Measurements from ENCODE around the gene HMGB2.

HMGB2 gene
- 64.9 to 105 reads per million in 2 experiments for total RNA-seq

- peak; percentile 99 for DNase-seq (ENCODE audit: low read depth)
Observed at GRCh38 chr4:173334085-173334890, at the start of gene HMGB2. Gene HMGB2, minus strand, starts transcription at chr4:173334358. Its CDS starts 709 bp downstream, at chr4:173333649.

DNA sequence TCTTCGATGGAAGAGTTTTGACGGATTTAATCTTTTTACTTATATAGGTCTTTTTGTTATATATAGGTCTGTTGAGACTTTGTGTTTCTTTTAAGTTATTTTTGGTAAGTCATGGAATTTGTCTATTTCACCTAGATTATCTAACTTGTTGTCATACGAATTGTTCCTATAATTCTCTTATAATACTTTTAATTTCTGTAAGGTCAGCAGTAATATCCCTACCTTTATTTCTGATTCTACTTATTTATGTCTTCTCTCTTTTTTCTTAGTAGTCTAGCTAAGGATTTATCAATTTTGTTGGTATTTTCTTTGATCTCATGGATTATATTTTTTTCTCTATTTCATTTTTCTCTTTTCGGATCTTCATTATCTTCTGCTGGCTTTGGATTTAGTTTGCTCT, 48.2 kb upstream of the HMGB2 start:
- no peak for DNase-seq (ENCODE audit: low read depth)

DNA sequence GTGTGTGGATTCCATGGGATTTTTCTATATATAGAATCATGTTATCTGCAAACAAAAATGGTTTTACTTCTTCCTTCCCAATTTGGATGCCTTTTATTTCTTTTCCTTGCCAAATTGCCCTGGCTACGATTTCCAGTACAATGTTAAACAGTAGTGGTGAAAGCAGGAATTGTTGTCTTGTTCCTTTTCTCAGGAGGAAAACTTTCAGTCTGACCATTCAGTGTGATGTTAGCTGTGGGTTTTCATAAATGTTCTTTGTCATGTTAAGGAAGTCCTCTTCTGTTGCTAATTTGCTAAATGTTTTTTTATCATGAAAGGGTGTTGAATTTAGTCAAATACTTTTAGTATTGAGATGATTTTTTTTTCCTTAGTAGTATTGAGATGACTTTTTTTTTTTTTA, 47.5 kb upstream of the HMGB2 start:
- no peak for DNase-seq (ENCODE audit: low read depth)

- no peak for DNase-seq (ENCODE audit: low read depth)
Observed at GRCh38 chr4:173380987-173381386, 46.8 kb upstream of the HMGB2 start.

GRCh38 chr4:173379929-173380328, 45.8 kb upstream of the HMGB2 start:
- DNase-seq (ENCODE audit: low read depth), result no peak

- no peak for DNase-seq (ENCODE audit: low read depth)
Observed at GRCh38 chr4:173374588-173374987, 40.4 kb upstream of the HMGB2 start.

- peak; percentile 21 for DNase-seq (ENCODE audit: low read depth)
Observed at GRCh38 chr4:173371292-173372192, 37.4 kb upstream of the HMGB2 start.

DNA sequence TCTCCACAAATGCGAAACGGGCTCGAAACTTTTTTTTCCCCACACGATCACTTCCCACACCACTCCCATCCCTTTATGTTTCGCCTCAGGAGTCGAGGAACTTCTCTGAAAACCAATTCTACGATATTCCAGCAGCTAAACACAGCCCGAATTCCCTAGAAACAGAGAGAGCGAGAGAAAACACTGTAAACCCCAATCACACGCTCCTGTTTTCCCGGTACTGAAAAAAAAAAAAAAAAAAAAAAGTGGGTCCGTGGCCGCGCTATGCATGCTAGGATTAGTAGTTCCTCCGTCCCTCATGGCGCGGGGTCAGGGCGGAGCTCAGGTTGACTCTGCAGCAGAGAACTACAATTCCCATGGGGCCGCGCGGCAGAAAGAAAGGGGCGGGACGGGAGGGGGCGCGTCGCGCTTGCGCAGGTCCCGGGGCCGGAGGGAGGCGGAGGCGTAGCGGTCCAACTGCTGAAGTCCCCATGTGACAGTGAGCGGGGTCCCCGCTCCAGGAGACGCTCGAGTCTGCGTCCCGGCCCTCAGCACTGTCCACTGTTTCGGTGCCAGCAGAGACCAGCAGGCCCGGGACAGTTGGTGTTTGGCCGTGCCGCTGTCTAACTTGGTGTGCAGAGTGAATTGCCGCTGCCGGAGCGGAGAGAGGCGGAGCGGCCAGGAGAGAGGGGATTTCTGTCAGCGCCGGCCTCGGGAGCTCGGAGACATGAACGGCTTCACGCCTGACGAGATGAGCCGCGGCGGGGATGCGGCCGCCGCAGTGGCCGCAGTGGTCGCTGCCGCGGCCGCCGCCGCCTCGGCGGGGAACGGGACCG, 36.5 kb upstream of the HMGB2 start, which contains the start of gene SAP30:
Gene SAP30 (plus strand): TSS at position 478 of the 815 bp plus-strand sequence. CDS start 229 bp downstream, at position 707.
- DNase-seq (ENCODE audit: low read depth), result peak; percentile 96

DNA sequence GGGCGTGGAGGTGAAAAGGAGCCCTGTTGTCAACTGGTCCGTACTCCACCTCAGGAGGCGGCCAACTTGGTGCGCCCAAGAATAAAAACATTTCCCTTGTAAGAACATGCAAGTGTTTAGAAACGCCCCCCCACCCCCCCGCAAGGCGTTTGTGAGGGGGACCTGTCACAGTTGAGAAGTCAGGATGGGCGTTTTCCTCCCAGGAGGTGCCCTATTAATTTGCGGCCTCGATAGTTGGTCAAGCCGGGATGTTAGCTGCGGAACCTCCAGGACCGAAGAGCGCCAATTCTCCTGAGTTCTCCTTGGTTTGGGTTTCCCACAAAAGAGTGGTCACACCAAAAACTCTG, 35.9 kb upstream of the HMGB2 start:
- peak; percentile 41 for DNase-seq (ENCODE audit: low read depth)

GRCh38 chr4:173367946-173368345, 33.8 kb upstream of the HMGB2 start:
- no peak for DNase-seq (ENCODE audit: low read depth)

DNA sequence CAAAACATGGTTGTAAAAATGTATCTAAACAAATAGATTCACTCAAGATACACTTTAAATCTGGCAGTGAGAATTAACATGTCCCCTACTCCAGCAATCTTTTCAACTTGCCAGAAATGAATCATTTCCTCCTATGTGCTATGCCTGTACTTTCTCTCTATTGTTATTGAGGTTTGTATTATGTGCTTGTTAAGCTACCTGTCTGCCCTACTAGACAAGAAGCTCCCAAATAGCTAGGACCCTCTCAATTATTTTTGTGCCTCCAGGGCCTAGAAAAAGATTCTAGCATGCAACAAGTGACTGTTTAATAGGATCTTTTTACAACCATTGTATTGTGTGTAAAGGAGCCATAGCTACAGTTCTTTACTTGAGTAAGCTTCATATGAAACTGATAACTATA, 33.1 kb upstream of the HMGB2 start:
- no peak for DNase-seq (ENCODE audit: low read depth)

DNA sequence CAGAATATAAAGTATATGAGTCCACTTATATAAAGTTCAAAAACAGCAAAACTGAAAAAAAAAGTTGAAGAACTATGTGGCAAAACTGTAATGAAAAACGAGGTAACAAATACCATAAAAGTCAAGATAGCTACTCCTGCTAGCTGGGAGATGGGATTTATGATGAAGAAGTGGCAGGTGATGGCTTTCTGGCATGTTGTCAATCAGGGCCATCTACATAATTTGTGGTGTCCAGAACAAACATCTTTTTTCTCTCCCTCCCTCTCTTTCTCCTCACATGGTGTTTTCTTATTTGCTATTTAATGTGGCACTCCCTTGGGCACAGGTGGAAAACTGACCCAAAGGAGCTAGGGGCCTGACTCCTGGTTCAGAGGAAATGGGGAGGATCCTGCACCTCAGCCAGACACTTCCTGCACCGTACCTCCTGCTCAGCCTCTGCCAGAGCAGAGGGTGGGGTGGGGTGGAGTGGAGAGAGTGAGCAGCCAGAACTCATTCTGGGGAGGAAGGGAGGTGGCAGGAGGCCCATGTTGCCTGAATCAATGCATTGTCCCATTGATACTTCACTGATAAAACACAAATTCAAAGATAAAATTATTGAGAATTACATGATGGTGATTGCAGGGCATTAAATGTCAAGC, 31.3 kb upstream of the HMGB2 start:
- no peak for DNase-seq (ENCODE audit: low read depth)

- no peak for DNase-seq (ENCODE audit: low read depth)
Observed at GRCh38 chr4:173362666-173363065, 28.5 kb upstream of the HMGB2 start.

DNA sequence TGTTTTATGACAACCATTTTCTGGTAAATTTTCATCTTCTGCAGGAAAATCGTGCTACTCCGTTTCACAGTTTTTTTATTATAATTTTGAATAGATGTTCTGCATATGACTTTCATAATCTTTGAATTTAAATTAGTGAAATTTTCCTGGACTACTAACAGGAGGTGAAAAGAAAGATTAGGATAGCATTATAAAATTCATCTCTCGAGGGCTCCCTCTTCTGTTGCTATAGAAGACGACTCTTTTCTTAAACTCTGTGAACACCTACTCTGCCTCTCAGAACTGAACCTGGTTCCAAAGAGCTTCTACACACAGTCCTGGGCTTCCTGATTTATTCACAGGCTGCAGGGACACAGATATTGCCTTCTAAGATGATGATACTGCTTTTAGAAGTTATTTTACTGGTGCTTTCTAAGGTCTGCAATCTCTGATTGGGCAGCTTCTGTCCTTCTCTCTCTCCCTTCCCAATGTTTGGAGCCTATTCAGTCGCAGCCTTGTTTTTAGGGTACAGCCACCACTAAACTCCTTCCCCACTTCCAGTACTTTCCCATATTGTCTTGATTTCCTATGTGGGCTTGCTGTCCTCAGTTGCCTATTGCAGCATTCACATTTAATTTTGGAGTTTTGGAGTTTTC, 26.5 kb upstream of the HMGB2 start:
- DNase-seq (ENCODE audit: low read depth), result no peak

GRCh38 chr4:173357939-173358338, 23.8 kb upstream of the HMGB2 start:
- DNase-seq (ENCODE audit: low read depth), result no peak

- DNase-seq (ENCODE audit: low read depth), result no peak
Observed at GRCh38 chr4:173347467-173347866, 13.3 kb upstream of the HMGB2 start.

- DNase-seq (ENCODE audit: low read depth), result no peak
Observed at GRCh38 chr4:173346074-173346473, 11.9 kb upstream of the HMGB2 start.

GRCh38 chr4:173345648-173346047, 11.5 kb upstream of the HMGB2 start:
- no peak for DNase-seq (ENCODE audit: low read depth)

DNA sequence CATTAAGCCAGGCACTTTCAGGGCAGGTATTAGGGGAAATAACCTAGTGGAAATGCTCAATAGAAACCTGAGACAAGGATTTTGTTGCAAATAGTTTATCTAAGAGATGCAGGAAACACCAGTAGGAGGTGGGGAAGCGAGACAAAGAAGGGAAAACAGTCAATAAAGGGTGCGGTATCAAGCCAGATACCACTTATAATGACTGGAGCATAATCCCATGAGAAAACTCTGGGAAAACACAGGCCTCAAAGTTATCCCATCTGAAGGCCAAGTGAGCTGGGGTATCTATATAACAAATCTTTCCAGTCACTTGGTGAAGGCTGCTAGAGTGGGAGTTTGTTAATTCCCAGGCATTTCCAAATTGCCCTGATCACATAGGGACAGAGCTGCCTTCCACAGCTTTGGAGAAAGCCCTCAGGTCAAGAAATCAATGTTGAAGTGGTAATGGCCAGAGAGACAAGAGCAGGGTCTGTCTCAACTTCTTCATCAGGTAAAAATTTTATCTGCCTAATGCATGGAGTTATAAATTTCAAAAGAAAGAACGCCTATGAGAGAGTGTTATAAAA, 9.8 kb upstream of the HMGB2 start:
- no peak for DNase-seq (ENCODE audit: low read depth)

DNA sequence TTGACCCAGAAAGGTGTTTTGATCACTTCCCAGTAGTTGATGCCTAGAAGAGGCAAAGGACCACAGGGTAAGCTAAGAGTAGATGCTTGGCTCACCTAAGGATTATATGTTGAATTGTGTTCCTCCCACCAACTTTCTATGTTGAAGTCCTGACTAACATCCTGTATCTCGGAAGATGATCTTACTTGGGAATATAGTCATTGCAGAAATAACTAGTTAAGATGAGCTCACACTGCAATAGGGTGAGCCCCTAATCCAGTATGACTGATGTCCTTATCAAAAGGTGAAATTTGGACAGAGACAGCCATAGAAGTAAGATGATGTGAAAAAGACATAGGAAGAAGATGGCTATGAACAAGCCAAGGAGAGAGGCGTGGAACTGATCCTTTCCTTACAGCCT, 3.3 kb upstream of the HMGB2 start:
- no peak for DNase-seq (ENCODE audit: low read depth)
